Measurements from ENCODE around the gene ALDH6A1.

The ALDH6A1 gene

DNA sequence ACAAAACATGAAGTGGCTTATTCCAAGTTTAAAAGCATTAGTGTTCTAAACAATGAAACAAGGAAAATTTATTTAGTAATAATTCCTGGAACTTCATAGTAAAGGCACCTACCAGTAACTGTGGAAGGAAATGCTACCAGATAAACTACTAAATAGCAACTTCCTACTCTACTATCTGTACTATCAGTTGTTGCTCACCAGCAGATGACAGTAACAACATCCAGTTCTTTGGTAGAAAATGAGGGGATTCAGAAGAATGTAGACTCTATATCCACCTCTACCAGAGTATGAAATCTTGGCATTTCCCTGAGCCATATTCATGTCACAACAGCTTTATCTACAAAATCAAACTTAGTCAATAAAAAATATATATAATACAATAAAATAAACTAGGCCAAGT lies 68.3 kb downstream of the ALDH6A1 start:
- H3K27me3 ChIP-seq (ENCODE audit: insufficient read depth, poor library complexity, severe bottlenecking) = no peaks in the 10 kb centered on the region
- no peak overlapping the region for H3K27ac ChIP-seq (replicated peaks)
- no peak for DNase-seq (ENCODE audit: low read depth in 1 of 2, low spot score in 1 of 2)
- H3K4me3 ChIP-seq (replicated peaks; ENCODE audit: insufficient read depth, low read length) = no peak overlapping the region
- TF ChIP-seq, protein P1, sequence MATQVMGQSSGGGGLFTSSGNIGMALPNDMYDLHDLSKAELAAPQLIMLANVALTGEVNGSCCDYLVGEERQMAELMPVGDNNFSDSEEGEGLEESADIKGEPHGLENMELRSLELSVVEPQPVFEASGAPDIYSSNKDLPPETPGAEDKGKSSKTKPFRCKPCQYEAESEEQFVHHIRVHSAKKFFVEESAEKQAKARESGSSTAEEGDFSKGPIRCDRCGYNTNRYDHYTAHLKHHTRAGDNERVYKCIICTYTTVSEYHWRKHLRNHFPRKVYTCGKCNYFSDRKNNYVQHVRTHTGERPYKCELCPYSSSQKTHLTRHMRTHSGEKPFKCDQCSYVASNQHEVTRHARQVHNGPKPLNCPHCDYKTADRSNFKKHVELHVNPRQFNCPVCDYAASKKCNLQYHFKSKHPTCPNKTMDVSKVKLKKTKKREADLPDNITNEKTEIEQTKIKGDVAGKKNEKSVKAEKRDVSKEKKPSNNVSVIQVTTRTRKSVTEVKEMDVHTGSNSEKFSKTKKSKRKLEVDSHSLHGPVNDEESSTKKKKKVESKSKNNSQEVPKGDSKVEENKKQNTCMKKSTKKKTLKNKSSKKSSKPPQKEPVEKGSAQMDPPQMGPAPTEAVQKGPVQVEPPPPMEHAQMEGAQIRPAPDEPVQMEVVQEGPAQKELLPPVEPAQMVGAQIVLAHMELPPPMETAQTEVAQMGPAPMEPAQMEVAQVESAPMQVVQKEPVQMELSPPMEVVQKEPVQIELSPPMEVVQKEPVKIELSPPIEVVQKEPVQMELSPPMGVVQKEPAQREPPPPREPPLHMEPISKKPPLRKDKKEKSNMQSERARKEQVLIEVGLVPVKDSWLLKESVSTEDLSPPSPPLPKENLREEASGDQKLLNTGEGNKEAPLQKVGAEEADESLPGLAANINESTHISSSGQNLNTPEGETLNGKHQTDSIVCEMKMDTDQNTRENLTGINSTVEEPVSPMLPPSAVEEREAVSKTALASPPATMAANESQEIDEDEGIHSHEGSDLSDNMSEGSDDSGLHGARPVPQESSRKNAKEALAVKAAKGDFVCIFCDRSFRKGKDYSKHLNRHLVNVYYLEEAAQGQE (IDR thresholded peaks at IDR 0.05; ENCODE audit: insufficient replicate concordance, low read depth) = no peak
- TF ChIP-seq GABPA (IDR thresholded peaks at IDR 0.05; ENCODE audit: low read depth) (no peak), CTCF (IDR thresholded peaks at IDR 0.05; ENCODE audit: insufficient read depth, low read length) (no peak), SPI1 (IDR thresholded peaks at IDR 0.05; ENCODE audit: borderline replicate concordance, low read depth) (no peak), POLR2AphosphoS5 (IDR thresholded peaks at IDR 0.05; ENCODE audit: low read depth) (no peak)

DNA sequence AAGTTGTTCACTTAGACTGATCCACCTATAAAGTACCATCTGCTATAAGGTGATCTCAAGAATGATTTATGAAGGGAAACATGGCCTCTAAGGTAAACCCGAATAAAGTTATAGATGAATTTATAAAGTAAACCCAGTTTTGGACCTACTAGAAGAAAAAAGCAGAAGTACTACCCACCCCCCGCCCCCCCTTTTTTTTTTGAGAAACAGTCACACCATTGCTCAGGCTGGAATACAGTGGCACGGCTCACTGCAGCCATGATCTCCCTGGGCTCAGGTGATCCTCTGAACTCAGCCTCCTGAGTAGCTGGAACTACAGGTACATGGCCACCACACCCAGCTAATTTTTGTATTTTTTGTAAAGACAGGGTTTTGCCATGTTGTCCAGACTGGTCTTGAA lies 69.1 kb downstream of the ALDH6A1 start:
- Histone ChIP-seq H3K27ac (replicated peaks) (no peak overlapping the region), H3K4me3 (replicated peaks; ENCODE audit: insufficient read depth, low read length) (no peak overlapping the region), H3K27me3 (ENCODE audit: insufficient read depth, poor library complexity, severe bottlenecking) (no peaks in the 10 kb centered on the region)
- DNase-seq (ENCODE audit: low read depth in 1 of 2, low spot score in 1 of 2) = no peak
- TF ChIP-seq CTCF (IDR thresholded peaks at IDR 0.05; ENCODE audit: insufficient read depth, low read length) (no peak), POLR2AphosphoS5 (IDR thresholded peaks at IDR 0.05; ENCODE audit: low read depth) (no peak), SPI1 (IDR thresholded peaks at IDR 0.05; ENCODE audit: borderline replicate concordance, low read depth) (no peak), GABPA (IDR thresholded peaks at IDR 0.05; ENCODE audit: low read depth) (no peak)
- TF ChIP-seq, protein P1 (IDR thresholded peaks at IDR 0.05; ENCODE audit: insufficient replicate concordance, low read depth) = no peak

DNA sequence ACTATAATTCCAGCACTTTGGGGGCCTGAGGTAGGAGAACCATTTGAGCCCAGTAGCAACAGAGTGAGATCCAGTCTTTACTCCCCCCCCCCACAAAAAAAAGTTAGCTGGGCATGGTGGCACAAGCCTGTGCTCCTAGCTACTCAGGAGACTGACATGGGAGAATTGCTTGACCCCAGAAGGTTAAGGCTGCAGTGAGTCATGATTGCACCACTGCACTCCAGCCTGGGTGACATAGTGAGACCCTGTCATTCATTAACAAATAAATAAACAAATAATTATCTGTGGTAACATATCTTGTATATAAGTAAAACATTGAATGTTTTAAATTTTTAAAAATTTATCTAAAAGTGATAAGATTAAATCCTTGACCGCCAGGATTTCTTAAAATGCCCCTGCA lies 70.0 kb downstream of the ALDH6A1 start:
- Histone ChIP-seq H3K27me3 (ENCODE audit: insufficient read depth, poor library complexity, severe bottlenecking) (no peaks in the 10 kb centered on the region), H3K4me3 (replicated peaks; ENCODE audit: insufficient read depth, low read length) (no peak overlapping the region), H3K27ac (replicated peaks) (no peak overlapping the region)
- DNase-seq (ENCODE audit: low read depth in 1 of 2, low spot score in 1 of 2) = no peak
- TF ChIP-seq SPI1 (IDR thresholded peaks at IDR 0.05; ENCODE audit: borderline replicate concordance, low read depth) (no peak), POLR2AphosphoS5 (IDR thresholded peaks at IDR 0.05; ENCODE audit: low read depth) (no peak), CTCF (IDR thresholded peaks at IDR 0.05; ENCODE audit: insufficient read depth, low read length) (no peak), GABPA (IDR thresholded peaks at IDR 0.05; ENCODE audit: low read depth) (no peak)
- TF ChIP-seq, protein P1 (IDR thresholded peaks at IDR 0.05; ENCODE audit: insufficient replicate concordance, low read depth) = no peak
